CD4-positive, alpha-beta T cell (primary cell): ENCODE data around the gene ZNF385C. TPM values are rescaled to one million over a fixed set of nuclear protein-coding genes. Genes with fewer than 3 reads are reported as not detected.

Experiments used
- ATAC-seq: fragments of 200-7000 bp; cut with Tn5 transposase; one replicate; pipeline ENCODE4 v1.10.0; 2022; ENCODE audit warnings: mild to moderate bottlenecking; ENCODE audit not compliant: poor library complexity
- CTCF ChIA-PET: fragments of 350-600 bp; sonication (Branson Sonifier 250); formaldehyde crosslinking; loops from one replicate; lab custom pipeline; 2021; ENCODE audit warnings: antibody characterized with exemption, inconsistent platforms; lab: Charles Lee
- POLR2A ChIA-PET: fragments of 350-600 bp; sonication (Branson Sonifier 250); formaldehyde crosslinking; loops from one replicate; lab custom pipeline; 2021; ENCODE audit warnings: antibody characterized with exemption, inconsistent platforms; lab: Charles Lee
- DNase-seq, 14 experiments: peaks; one replicate each; pipeline ENCODE4 v3.0.0-alpha.2; 2013 to 2020; ENCODE audit warnings: mixed read lengths in 2 of 14
- H3K27ac ChIP-seq, 2 donors: one replicate each; pipeline versions ENCODE4 v1.5.1 to v1.7.0; 2013; ENCODE audit warnings: low read length in 2 of 2, low read depth in 1 of 2, mild to moderate bottlenecking in 1 of 2
- H3K27me3 ChIP-seq, 2 experiments: 1 replicate in 1 of 2; 2 replicates in 1 of 2; pipeline versions ENCODE4 v1.6.1 to v1.7.0; 2013; ENCODE audit warnings: low read length in 2 of 2, control low read depth in 1 of 2, mild to moderate bottlenecking in 1 of 2, moderate library complexity in 1 of 2; ENCODE audit not compliant: insufficient read depth in 2 of 2, control insufficient read depth in 1 of 2
- H3K36me3 ChIP-seq: one replicate; pipeline ENCODE4 v1.6.1; 2013; ENCODE audit warnings: low read length, control low read depth; ENCODE audit not compliant: insufficient read depth
- H3K4me1 ChIP-seq: one replicate; pipeline ENCODE4 v1.6.1; 2013; ENCODE audit warnings: low read length, control low read depth; ENCODE audit not compliant: insufficient read depth
- H3K4me3 ChIP-seq: one replicate; pipeline ENCODE4 v1.5.1; 2013; ENCODE audit warnings: mild to moderate bottlenecking, low read length, moderate library complexity
- H3K9me3 ChIP-seq, 2 experiments: 1 replicate in 1 of 2; 2 replicates in 1 of 2; pipeline versions ENCODE4 v1.6.1 to v1.7.0; 2013; ENCODE audit warnings: low read length in 2 of 2, mild to moderate bottlenecking in 2 of 2, control low read depth in 1 of 2, moderate library complexity in 1 of 2; ENCODE audit not compliant: control insufficient read depth in 1 of 2, insufficient read depth in 1 of 2
- H3K27ac Mint-ChIP-seq: one replicate; pipeline ENCODE4 v1.8.0; 2020; ENCODE audit warnings: mixed read lengths
- H3K27me3 Mint-ChIP-seq: one replicate; pipeline ENCODE4 v1.8.0; 2021; ENCODE audit warnings: mixed read lengths
- H3K36me3 Mint-ChIP-seq: one replicate; pipeline ENCODE4 v1.8.0; 2021; ENCODE audit warnings: low read depth, mixed read lengths
- H3K4me1 Mint-ChIP-seq: one replicate; pipeline ENCODE4 v1.8.0; 2021; ENCODE audit warnings: low read depth, mixed read lengths
- H3K4me3 Mint-ChIP-seq: one replicate; pipeline ENCODE4 v1.8.0; 2020; ENCODE audit warnings: mild to moderate bottlenecking, mixed read lengths
- H3K9me3 Mint-ChIP-seq: one replicate; pipeline ENCODE4 v1.8.0; 2020; ENCODE audit warnings: mixed read lengths
- CTCF ChIP-seq: fragments of 200-600 bp; IDR thresholded peaks from one replicate; pipeline ENCODE4 v1.8.0; 2022; ENCODE audit warnings: antibody characterized with exemption, mild to moderate bottlenecking
- intact Hi-C, 2 experiments: fragments of 100-400 bp; cut with DNase I in 1 of 2; cut with micrococcal nuclease in 1 of 2; formaldehyde crosslinking; loops; one replicate each; pipeline versions ENCODE4 v1.15.1 to v1.9.0; 2023 to 2025; cut with DNase I, micrococcal nuclease
- total RNA-seq, 174 experiments: library from RNA in 2 of 174; stranded (reverse) in 2 of 174; gene quantifications; one replicate each; pipeline ENCODE4 v1.2.3 and lab custom pipeline; 2021 to 2026

ZNF385C gene
- total RNA-seq, 2 experiments from 2014 or later, result 0.20 TPM; not detected in 1

GRCh38 chr17:42125565-42125964 lies 27.3 kb upstream of the ZNF385C start:
- Mint-ChIP-seq H3K4me3 (no peak overlapping the region), H3K36me3 (peaks cover 62% of the 10 kb centered on the region), H3K4me1 (peaks cover 6% of the 10 kb centered on the region), H3K27ac (no peak overlapping the region), H3K27me3 (no peaks in the 10 kb centered on the region), H3K9me3 (no peaks in the 10 kb centered on the region)
- H3K36me3 ChIP-seq, result peaks cover 61% of the 10 kb centered on the region
- H3K4me1 ChIP-seq, result peaks cover 8% of the 10 kb centered on the region
- DNase-seq, result no peak
- H3K27ac ChIP-seq, result no peak overlapping the region
- no peak for ATAC-seq
- H3K9me3 ChIP-seq, result no peaks in the 10 kb centered on the region
- POLR2A ChIA-PET, result no interaction called here
- no peak overlapping the region for H3K4me3 ChIP-seq
- H3K27me3 ChIP-seq, result no peaks in the 10 kb centered on the region
- no peak for TF ChIP-seq CTCF
- CTCF ChIA-PET, result no interaction called here
- intact Hi-C loops, result no loop called here

GRCh38 chr17:42124256-42124655 lies 26.0 kb upstream of the ZNF385C start:
- TF ChIP-seq CTCF, result no peak
- POLR2A ChIA-PET, result no interaction called here
- peaks cover 17% of the 10 kb centered on the region for H3K4me1 ChIP-seq
- H3K9me3 ChIP-seq, result no peaks in the 10 kb centered on the region
- no peaks in the 10 kb centered on the region for H3K27me3 Mint-ChIP-seq
- CTCF ChIA-PET, result interaction anchor here (0.6 kb wide), 1 partner anchor 338 kb away, joined by 3 read pairs; no protein-coding TSS in a partner anchor
- H3K4me3 ChIP-seq, result no peak overlapping the region
- H3K9me3 Mint-ChIP-seq, result no peaks in the 10 kb centered on the region
- H3K4me1 Mint-ChIP-seq, result peaks cover 12% of the 10 kb centered on the region
- peaks cover 49% of the 10 kb centered on the region for H3K36me3 Mint-ChIP-seq
- intact Hi-C loops, result loop anchor here in 1 of 2 experiments (5.0 kb wide), 2 partner anchors 68 to 153 kb away; partner anchors contain the start of genes GHDC and STAT5B
- DNase-seq (no peak), ATAC-seq (no peak)
- H3K36me3 ChIP-seq, result peaks cover 49% of the 10 kb centered on the region
- H3K27ac Mint-ChIP-seq, result peak overlapping the region; percentile 34
- no peak overlapping the region for H3K27ac ChIP-seq
- H3K27me3 ChIP-seq, result no peaks in the 10 kb centered on the region
- H3K4me3 Mint-ChIP-seq, result no peak overlapping the region

- Mint-ChIP-seq H3K27ac (no peak within 1 kb of the TSS), H3K4me3 (peak within 1 kb of the TSS; percentile 76), H3K9me3 (no peaks in the 10 kb centered on the region), H3K36me3 (peaks cover 43% of the 10 kb centered on the region), H3K4me1 (peaks cover 18% of the 10 kb centered on the region), H3K27me3 (no peaks in the 10 kb centered on the region)
- no peaks in the 10 kb centered on the region for H3K9me3 ChIP-seq
- H3K4me3 ChIP-seq, result no peak within 1 kb of the TSS
- H3K4me1 ChIP-seq, result peaks cover 22% of the 10 kb centered on the region
- no peak within 1 kb of the TSS for H3K27ac ChIP-seq
- no peaks in the 10 kb centered on the region for H3K27me3 ChIP-seq
- peak in 1 of 14 experiments; percentile 42 for DNase-seq
- no peak for TF ChIP-seq CTCF
- ChIA-PET POLR2A (interaction anchor here (2.2 to 2.8 kb wide), 2 partner anchors 10 to 106 kb away, joined by 11 to 17 read pairs; partner anchors contain the start of genes DHX58 and DNAJC7), CTCF (interaction anchor here (1.2 kb wide), 1 partner anchor 11 kb away, joined by 3 read pairs; no protein-coding TSS in a partner anchor)
- intact Hi-C loops, result loop anchor here in 1 of 2 experiments (5.0 kb wide), 2 partner anchors 70 to 155 kb away; partner anchors contain the start of genes GHDC and STAT5B
- ATAC-seq, result no peak
- peaks cover 47% of the 10 kb centered on the region for H3K36me3 ChIP-seq
Observed at GRCh38 chr17:42122371-42123303, 24.4 kb upstream of the ZNF385C start, which contains the start of gene HSPB9. Gene HSPB9 (plus strand): TSS chr17:42122804. CDS start chr17:42122851, 47 bp downstream.
